Endothelial cell of umbilical vein (primary cell): ENCODE measurements around the gene GIPC3.

Experiments used
- EZH2 ChIP-seq: IDR thresholded peaks from 2 replicates; pipeline ENCODE4 v1.6.1; 2012; ENCODE audit warnings: borderline replicate concordance, low read depth, mild to moderate bottlenecking, moderate library complexity, low read length, inconsistent platforms; ENCODE audit not compliant: severe bottlenecking
- GATA2 ChIP-seq: IDR thresholded peaks from 2 replicates; pipeline ENCODE4 v1.7.0; 2011; ENCODE audit warnings: low read depth, mild to moderate bottlenecking, moderate library complexity, mixed read lengths, low read length; ENCODE audit not compliant: insufficient read length, insufficient read depth
- JUN ChIP-seq: IDR thresholded peaks from 2 replicates; pipeline ENCODE4 v1.6.1; 2011; ENCODE audit warnings: borderline replicate concordance, low read depth; ENCODE audit not compliant: insufficient read length, insufficient read depth
- POLR2A ChIP-seq: IDR thresholded peaks from 2 replicates; pipeline ENCODE4 v1.6.1; 2012; ENCODE audit warnings: low read depth, mild to moderate bottlenecking, control low read depth, low read length
- POLR2AphosphoS5 ChIP-seq: IDR thresholded peaks from 2 replicates; pipeline ENCODE4 v1.6.1; 2012; ENCODE audit warnings: low read depth, mild to moderate bottlenecking, control low read depth, low read length, moderate library complexity; ENCODE audit not compliant: insufficient read depth
- TF ChIP-seq, protein P1 (sequence below), 2 donors: IDR thresholded peaks; 1 replicate in 1 of 2; 2 replicates in 1 of 2; pipeline ENCODE4 v1.5.1; 2011; ENCODE audit warnings: low read length in 2 of 2, mild to moderate bottlenecking in 2 of 2, moderate library complexity in 2 of 2, control low read depth in 1 of 2, inconsistent platforms in 1 of 2, low read depth in 1 of 2; ENCODE audit not compliant: insufficient read depth in 1 of 2; ENCODE audit errors: extremely low read depth in 1 of 2
- TF ChIP-seq, protein P2 (sequence below): IDR thresholded peaks from 2 replicates; pipeline ENCODE4 v1.6.1; 2011; ENCODE audit not compliant: insufficient read depth, insufficient read length

DNA sequence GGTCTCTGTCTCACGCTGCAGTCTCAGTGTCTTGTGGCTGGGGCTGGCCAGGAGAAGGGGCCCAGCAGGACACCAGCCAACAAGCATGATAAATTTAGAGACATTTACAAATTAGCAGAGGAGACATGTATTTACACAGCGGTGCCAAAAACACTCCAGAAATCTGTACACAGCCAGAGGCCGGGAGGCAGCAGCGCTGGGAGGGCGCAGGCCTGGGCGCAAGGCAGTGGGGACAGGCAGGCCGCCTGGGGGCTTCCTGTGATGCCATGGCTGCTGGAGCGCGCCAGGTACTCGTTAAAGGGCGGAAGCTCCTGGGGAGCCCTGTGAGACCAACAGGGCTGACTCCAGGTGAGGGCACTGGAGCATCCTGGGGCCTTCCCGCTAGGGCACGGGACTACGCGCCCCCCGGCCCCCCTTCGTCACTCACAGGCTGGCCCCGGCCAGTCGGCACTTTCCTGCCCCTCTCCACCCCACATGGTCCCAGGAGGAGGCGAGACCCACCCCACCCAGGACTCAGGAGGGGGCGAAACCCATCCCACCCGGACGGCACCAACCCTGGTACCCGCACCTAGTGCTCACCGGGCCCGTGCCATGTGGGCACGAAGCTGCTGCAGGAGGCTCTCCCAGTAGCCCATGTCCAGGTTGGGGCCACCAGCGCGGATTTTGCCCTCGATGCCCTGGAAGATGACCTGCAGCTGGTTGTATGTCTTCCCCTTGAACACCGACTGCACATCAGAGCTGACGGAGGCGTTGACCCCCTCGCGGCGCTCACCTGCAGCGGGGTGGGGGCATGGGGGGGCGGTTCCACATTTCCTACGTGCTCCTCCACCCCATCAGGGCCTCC lies 28.8 kb downstream of the GIPC3 start:
- TF ChIP-seq, protein P1, sequence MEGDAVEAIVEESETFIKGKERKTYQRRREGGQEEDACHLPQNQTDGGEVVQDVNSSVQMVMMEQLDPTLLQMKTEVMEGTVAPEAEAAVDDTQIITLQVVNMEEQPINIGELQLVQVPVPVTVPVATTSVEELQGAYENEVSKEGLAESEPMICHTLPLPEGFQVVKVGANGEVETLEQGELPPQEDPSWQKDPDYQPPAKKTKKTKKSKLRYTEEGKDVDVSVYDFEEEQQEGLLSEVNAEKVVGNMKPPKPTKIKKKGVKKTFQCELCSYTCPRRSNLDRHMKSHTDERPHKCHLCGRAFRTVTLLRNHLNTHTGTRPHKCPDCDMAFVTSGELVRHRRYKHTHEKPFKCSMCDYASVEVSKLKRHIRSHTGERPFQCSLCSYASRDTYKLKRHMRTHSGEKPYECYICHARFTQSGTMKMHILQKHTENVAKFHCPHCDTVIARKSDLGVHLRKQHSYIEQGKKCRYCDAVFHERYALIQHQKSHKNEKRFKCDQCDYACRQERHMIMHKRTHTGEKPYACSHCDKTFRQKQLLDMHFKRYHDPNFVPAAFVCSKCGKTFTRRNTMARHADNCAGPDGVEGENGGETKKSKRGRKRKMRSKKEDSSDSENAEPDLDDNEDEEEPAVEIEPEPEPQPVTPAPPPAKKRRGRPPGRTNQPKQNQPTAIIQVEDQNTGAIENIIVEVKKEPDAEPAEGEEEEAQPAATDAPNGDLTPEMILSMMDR (IDR thresholded peaks at IDR 0.05; ENCODE audit: extremely low read depth in 1 of 2, insufficient read depth in 1 of 2, low read depth in 1 of 2, low read length in 2 of 2) = no peak
- no peak for TF ChIP-seq POLR2A
- no peak for TF ChIP-seq POLR2AphosphoS5
- no peak for TF ChIP-seq EZH2
- TF ChIP-seq, protein P2, sequence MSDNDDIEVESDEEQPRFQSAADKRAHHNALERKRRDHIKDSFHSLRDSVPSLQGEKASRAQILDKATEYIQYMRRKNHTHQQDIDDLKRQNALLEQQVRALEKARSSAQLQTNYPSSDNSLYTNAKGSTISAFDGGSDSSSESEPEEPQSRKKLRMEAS = no peak
- TF ChIP-seq JUN = no peak
- no peak for TF ChIP-seq GATA2
